ENCODE measurements around the gene PTPRK. TPM values are rescaled to one million over a fixed set of nuclear protein-coding genes. Genes with fewer than 3 reads are reported as not detected.
"Not testable (repeated sequence)": the region's sequence is repeated elsewhere in the genome, so short reads cannot be mapped to it uniquely, and the experiment has no call there.

Gene PTPRK
- polyA plus RNA-seq, 1 donor: 24.1 TPM

GRCh38 chr6:128437685-128438084 lies 82.7 kb downstream of the PTPRK start:
- no peak for DNase-seq

- DNase-seq: not testable (repeated sequence)
Measured at GRCh38 chr6:128434752-128435151, 85.6 kb downstream of the PTPRK start.

- DNase-seq: no peak
Measured at GRCh38 chr6:128432394-128432793, 88.0 kb downstream of the PTPRK start.

GRCh38 chr6:128427139-128427538 lies 93.3 kb downstream of the PTPRK start:
- DNase-seq: no peak

- no peak for DNase-seq
Measured at GRCh38 chr6:128425856-128426255, 94.5 kb downstream of the PTPRK start.

GRCh38 chr6:128422871-128423270 lies 97.5 kb downstream of the PTPRK start:
- no peak for DNase-seq

- DNase-seq: no peak
Measured at GRCh38 chr6:128422200-128422599, 98.2 kb downstream of the PTPRK start.

- no peak for DNase-seq
Measured at GRCh38 chr6:128421788-128422187, 98.6 kb downstream of the PTPRK start.

GRCh38 chr6:128417698-128418097 lies 102.7 kb downstream of the PTPRK start:
- no peak for DNase-seq

- DNase-seq: no peak
Measured at GRCh38 chr6:128415387-128415786, 105.0 kb downstream of the PTPRK start.

- DNase-seq: no peak
Measured at GRCh38 chr6:128414943-128415342, 105.5 kb downstream of the PTPRK start.

- no peak for DNase-seq
Measured at GRCh38 chr6:128413291-128413690, 107.1 kb downstream of the PTPRK start.

GRCh38 chr6:128412680-128413079 lies 107.7 kb downstream of the PTPRK start:
- no peak for DNase-seq

- no peak for DNase-seq
Measured at GRCh38 chr6:128410584-128410983, 109.8 kb downstream of the PTPRK start.

GRCh38 chr6:128409003-128409402 lies 111.4 kb downstream of the PTPRK start:
- DNase-seq: no peak

GRCh38 chr6:128406453-128406852 lies 113.9 kb downstream of the PTPRK start:
- DNase-seq: no peak

GRCh38 chr6:128403618-128404444 lies 116.6 kb downstream of the PTPRK start:
- DNase-seq: no peak

- no peak for DNase-seq
Measured at GRCh38 chr6:128400875-128401274, 119.5 kb downstream of the PTPRK start.

GRCh38 chr6:128397996-128398395 lies 122.4 kb downstream of the PTPRK start:
- peak; percentile 67 for DNase-seq

- DNase-seq: no peak
Measured at GRCh38 chr6:128395596-128395995, 124.8 kb downstream of the PTPRK start.

GRCh38 chr6:128395188-128395587 lies 125.2 kb downstream of the PTPRK start:
- DNase-seq: no peak

- DNase-seq: no peak
Measured at GRCh38 chr6:128394167-128394566, 126.2 kb downstream of the PTPRK start.

GRCh38 chr6:128389820-128390534 lies 130.4 kb downstream of the PTPRK start:
- no peak for DNase-seq

- no peak for DNase-seq
Measured at GRCh38 chr6:128388380-128388779, 132.0 kb downstream of the PTPRK start.
